GM18508 (cell line): ENCODE results near the gene INAFM2.

Experiments used
- ATAC-seq: cut with Tn5 transposase; IDR thresholded peaks from one replicate; pipeline ENCODE4 v1.9.1; 2021; ENCODE audit warnings: moderate number of reproducible peaks; ENCODE audit not compliant: insufficient read depth, unreplicated experiment

Gene INAFM2

GRCh38 chr15:40323953-40324937, 753 bp downstream of the INAFM2 start:
- no peak for ATAC-seq

GRCh38 chr15:40325188-40325587, 1.7 kb downstream of the INAFM2 start:
- ATAC-seq: no peak

GRCh38 chr15:40325700-40326099, 2.2 kb downstream of the INAFM2 start:
- ATAC-seq: no peak

- ATAC-seq: no peak
Observed at GRCh38 chr15:40327457-40327856, 4.0 kb downstream of the INAFM2 start.

- no peak for ATAC-seq
Observed at GRCh38 chr15:40328176-40328575, 4.7 kb downstream of the INAFM2 start.

- no peak for ATAC-seq
Observed at GRCh38 chr15:40328751-40329150, 5.3 kb downstream of the INAFM2 start.

- no peak for ATAC-seq
Observed at GRCh38 chr15:40329804-40330203, 6.3 kb downstream of the INAFM2 start.

GRCh38 chr15:40330368-40330836, 6.9 kb downstream of the INAFM2 start:
- ATAC-seq: no peak

GRCh38 chr15:40331026-40331425, 7.5 kb downstream of the INAFM2 start:
- ATAC-seq: no peak

- no peak for ATAC-seq
Observed at GRCh38 chr15:40331637-40332036, 8.1 kb downstream of the INAFM2 start.

GRCh38 chr15:40332113-40332781, 8.8 kb downstream of the INAFM2 start:
- ATAC-seq: no peak

GRCh38 chr15:40333922-40334492, 10.5 kb downstream of the INAFM2 start:
- ATAC-seq: no peak

- ATAC-seq: no peak
Observed at GRCh38 chr15:40334541-40334940, 11.0 kb downstream of the INAFM2 start.

GRCh38 chr15:40334941-40335795, 11.7 kb downstream of the INAFM2 start:
- no peak for ATAC-seq

- ATAC-seq: no peak
Observed at GRCh38 chr15:40335938-40336743, 12.6 kb downstream of the INAFM2 start.

GRCh38 chr15:40336744-40337122, 13.2 kb downstream of the INAFM2 start:
- ATAC-seq: no peak

GRCh38 chr15:40337597-40337996, 14.1 kb downstream of the INAFM2 start:
- ATAC-seq: no peak

- no peak for ATAC-seq
Observed at GRCh38 chr15:40338041-40338657, 14.7 kb downstream of the INAFM2 start.
